Stimulated activated CD4-positive, alpha-beta T cell treated with anti-CD3 and anti-CD28 coated beads, TNF-alpha, amount 100 ng/mL, for 24 hours (primary cell): ENCODE measurements around the gene SAMD4A.

Experiments used
- DNase-seq, 3 experiments: peaks; one replicate each; pipeline ENCODE4 v3.0.0-alpha.2; 2020; ENCODE audit warnings: low read depth in 3 of 3

Gene SAMD4A

DNA sequence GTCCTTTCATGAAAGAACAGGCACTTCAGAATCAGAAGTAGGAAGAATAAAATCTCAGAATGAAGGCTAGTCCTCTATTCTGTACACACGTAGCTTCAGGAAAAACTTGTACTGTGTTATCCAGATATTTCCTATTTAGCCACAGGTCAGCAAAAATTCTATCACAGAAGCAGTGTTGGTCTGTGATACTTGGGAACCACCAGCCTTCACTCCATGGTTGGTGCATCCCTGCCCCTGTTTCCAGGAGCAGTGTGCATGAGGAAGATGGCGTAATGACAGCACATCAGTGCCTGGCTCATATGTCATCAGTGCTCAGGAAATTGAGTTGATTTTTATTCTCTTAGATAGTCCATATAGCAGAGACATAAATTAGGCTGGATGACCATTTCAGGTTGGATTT, 87.7 kb downstream of the SAMD4A start:
- DNase-seq, result no peak

DNA sequence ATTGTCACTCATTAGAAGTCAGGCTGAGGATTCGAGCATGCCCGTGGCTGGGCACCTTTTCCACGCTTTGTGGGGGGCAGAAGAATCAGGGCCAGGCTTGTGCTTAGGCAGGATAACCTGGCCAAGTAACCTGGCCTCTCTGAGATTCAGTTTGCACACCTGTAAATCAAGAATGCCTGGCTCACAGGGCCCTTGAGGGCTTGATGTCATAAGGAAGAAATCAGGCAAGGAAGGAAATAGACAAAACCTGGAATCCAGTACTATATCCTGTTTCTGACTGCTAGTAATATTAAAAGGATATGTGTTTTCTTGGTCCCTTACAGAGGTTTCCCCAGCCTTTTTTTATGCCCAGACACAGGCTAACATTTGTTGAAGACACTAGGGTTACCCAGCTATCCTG, 91.9 kb downstream of the SAMD4A start:
- no peak for DNase-seq

DNA sequence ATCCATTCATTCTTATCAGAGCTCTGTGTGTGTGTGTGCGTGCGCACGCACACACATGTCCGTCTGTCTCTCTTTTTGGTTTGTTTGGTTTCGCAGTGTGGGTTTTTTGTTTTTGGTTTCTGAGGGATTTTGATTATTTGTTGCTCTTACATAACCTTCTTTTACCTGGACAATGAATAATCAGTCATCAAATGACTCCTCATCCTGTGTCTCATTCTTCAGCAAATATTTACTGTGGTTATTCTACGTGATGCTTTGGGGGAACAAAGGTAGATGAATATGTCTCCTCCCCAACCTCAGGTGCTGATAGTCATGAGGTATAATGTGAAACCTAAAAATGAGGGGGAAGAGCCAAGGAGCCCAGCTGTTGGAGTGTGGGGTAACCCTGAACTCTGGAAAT, 92.4 kb downstream of the SAMD4A start:
- no peak for DNase-seq

DNA sequence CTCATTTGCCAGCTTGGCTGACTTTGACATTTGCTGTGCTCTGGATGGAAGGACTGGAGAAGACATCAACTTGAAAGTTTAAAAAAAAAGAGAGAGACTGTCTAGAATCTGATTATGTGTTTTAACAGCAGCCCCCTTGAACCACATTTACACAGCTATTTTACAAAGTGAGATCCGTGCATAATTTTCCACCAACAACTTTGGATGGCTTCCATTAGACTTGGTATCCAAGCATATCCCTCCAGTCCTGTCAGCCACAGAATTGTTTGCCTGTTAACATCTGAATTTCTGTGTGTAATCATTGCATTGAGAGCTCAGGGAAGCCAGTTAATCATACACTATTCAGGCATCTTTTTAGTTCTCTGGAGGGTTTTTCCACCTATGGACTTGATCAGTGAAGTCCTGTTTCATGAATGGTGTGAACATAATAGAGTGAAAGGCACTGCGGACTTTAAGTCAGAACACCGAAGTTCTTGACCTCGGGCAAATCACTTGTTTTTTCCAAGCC, 93.7 kb downstream of the SAMD4A start:
- no peak for DNase-seq

DNA sequence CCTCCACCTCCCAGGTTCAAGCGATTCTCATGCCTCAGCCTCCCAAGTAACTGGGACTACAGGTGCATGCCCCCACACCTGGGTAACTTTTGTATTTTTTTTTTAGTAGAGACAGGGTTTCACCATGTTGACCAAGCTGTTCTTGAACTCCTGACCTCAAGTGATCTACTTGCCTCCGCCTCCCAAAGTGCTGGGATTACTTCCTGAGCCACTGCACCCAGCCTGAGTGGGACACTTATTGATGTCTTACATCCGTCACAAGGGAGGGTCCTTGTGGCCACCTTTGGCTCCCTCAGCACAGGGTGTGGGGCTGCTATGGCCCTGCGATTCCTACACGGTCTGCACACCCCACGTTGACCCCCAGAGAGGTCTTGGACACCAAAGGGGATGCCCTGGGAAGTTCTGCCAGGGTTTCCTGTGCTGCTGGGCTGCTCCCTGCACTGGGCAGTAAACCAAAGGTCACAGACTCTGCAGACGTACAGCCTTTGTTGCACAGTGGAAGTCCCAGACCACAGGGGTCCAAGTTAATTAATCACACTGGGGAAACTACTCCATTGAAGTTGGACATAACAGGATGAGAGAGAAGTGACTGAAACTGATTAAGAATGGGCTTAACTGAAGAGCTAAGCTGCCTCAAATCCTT, 95.7 kb downstream of the SAMD4A start:
- no peak for DNase-seq

DNA sequence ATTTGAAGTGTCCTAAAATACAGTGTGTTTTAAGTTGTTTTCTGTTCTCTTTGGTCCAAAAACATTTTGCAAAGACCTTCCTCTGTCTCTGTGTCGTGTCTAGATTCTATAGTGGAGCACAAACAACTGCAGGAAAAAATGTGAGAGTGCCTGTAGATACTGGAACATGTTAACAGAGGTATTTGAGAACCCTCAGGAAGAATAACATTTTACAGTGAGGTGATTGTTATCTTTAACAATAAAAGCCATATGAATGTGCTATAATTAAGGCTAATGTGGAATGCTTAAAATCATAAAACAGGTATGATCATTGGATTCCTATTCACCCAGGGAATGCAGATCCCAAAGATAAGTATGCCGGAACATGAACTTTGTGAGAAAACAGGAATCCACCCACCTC, 98.0 kb downstream of the SAMD4A start:
- DNase-seq, result no peak

DNA sequence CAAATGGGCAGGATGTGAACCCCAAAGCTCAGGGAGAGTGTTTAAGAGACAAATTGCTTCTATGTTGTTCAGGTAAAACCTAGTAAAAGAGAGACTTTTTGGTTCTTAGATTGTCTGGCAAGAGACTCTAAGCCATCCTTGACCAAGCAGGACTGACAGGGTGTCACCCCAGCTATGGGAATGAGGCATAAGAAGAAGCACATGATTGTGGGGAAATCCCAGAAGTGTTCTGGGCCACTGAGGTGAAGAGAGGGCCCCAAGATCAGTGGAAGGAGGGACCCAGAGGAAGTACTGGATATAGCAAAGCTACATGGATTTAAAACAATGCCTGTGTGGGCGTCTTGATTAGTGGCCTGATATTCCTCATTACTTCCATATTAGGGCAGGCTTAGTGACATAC, 99.0 kb downstream of the SAMD4A start:
- no peak for DNase-seq

DNA sequence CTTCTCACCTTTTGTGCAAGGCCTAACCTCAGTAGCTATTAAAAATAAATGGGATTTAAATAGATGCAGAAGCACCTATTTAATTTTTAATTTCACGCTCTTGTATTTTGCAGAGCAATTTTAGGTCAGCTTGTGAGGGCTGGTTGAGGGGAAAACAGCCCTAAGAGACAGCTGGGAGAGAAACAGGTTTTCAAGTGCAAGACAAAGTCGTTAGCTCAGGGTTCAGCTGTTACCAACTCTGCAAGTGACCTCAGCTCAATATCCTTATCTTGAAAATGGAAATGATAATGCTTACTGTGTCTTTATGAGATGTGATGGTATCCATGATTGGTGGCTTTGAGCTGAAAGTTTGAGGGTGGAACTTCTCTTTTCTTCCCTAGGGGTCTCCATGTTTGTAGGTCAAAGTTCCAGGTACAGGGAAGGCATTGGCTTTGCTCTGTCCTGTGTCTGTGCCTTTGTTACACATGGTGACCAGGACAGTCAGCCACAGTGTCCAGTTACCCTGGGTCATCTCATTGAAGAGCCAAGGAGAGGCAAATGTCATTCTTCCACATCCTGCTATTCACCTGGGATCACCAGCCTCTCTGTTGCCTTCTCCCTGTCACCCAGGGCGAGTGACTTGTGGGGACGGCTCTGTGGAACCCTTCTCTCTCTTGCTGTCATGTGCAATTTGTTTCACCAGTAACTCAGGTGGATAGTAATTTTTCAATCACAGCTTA, 100.3 kb downstream of the SAMD4A start:
- no peak for DNase-seq

DNA sequence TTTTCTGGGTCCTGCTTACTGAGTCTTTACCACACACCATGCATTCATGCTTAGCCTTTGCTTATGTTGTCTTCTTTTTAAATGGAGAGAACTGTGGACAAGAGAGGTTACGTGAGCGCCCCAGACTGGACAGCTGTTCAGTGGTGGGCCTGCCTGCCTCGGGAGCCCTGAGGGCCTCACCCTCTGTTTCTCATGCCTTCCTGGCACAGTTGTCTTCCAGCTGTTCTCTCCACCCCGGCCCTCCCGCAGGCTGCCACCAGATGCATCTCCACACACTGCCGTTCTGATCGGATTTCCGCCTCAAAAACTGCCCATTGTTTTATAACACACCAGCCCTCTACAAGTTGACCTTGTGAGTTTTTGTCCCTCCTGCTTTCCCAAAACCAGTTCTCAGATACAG, 100.8 kb downstream of the SAMD4A start:
- no peak for DNase-seq

DNA sequence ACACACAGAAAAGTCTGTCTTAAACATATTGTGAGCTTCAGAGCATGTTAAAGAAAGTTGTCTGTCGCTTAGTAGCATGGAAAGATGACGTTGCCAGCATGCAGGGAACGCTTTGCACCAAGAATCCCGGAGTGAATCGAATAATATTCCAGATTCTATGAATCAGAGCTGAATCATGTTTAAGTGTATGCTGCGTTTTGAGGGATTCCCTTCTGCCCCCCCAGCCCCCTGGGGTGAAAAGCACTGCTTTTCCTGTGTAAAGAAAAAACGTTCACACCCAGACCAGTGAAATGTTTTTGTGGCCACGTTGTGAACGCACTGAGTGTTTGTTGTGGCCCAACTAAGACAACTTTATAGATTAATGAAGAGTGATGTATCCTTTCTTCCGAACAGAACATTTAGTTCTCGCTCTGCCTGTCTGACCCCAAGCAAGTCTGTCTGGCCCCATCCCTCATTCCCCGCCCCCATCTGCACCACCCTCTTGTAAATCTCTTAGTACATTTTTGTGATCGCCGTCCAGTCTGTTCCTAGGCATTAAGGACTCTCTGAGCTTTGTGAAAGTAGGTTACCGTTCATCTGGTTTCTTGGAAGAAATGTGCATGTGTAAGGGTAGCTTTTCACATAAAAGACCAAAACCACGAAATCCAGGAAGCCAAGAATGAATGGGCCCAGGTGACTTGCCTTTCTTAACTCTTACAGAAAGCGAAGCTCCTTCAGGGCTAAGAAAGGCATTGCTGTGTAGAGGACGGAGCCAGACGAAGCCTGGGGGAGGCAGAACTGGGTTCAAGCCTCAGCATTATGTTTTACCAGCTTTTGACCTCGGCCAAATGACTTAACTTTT, 103.0 kb downstream of the SAMD4A start:
- DNase-seq, result no peak

DNA sequence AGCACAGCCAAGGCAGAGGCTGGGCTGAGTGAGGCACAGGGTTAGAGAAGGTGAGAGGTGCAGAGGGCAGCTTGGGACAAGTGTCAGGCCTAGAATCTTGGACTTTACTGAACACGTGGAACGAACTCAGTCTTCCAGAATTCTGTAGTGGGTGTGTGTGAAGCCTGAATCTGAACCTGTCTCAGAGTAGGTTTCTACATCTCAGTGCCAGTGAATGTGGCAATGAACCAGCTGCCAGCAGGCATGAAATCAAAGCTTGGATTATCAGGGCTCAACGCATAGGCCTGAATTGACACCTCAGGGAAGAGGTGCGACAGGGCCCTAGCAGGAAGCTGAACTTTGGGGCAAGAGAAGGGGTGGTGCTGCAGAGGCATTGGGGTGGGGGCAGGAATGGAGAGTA, 104.6 kb downstream of the SAMD4A start:
- DNase-seq, result no peak

DNA sequence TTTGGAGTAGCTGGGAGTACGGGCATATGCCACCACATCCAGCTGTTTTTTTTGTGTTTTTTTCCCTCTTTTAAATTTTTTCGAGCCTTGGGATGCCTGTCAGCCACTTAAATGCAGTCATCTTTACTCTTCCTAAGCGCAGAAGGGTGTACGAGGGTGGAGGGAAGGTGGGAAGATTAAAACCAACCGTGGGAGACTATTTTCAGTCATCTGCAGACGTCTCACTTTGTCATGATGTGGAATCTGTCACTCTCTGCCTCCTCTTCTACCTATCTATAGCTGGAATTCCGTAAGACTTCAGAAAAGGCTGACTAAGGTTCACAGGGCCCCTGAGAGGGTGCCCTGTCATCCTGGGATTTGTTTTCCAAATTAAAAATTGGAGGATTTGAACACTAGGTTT, 105.3 kb downstream of the SAMD4A start:
- no peak for DNase-seq

DNA sequence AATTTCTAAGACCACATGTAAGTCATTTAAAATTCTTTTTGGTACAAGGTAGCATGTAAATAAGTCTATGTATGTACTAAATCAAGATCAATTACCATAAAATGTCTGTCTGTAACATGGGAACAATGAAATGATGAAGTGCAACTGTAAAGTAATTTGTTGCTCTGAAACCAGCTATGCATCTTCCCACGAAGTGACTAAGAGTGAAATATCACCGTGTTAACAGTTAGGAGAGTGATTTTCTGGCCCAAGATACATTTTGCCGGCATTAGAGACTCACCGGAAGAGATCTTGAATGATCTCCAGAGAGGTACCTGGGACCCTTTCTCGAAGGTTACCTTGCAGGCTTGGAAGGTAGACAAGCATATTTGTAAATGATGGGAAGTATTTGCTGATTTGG, 105.8 kb downstream of the SAMD4A start:
- DNase-seq, result no peak

DNA sequence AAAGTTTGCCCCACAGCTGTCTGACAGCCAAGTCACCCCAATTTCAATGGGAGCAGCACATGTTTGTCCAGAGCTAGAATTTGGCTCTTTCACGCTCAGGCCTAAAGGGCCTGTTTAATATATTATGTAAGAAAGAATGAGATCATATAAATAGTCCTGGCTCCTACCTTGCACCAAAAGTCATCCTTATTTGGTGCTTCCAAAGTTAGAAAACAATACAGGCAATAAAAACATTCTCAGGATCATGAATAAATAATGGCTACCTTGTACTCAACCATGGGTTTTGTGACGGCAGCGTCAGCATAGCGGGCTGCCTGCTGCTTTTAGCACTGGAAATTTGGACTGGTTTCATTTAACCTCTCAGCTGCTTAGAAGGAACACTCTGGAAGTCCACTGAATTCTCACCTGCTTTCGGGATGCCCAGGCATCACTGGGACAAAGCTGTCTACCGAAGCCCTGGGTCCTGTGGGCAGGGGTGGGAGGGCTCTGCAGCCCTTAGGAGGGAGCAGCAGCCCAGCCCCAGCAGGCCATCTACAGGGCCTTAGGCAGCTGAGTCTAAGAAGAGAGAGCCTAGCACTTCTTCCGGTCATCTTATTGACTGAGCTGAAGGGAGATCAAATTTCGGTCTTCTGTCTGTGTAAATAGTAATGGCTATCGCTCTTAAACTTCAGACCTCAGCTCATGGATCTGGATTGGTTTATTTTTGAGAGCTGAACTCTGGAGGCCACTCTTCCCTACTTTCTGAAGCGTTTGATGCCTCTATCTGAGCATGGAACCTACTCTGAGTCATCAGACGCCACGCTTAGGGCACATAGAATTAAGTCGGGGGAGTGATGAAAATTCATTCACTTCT, 106.5 kb downstream of the SAMD4A start:
- no peak for DNase-seq

DNA sequence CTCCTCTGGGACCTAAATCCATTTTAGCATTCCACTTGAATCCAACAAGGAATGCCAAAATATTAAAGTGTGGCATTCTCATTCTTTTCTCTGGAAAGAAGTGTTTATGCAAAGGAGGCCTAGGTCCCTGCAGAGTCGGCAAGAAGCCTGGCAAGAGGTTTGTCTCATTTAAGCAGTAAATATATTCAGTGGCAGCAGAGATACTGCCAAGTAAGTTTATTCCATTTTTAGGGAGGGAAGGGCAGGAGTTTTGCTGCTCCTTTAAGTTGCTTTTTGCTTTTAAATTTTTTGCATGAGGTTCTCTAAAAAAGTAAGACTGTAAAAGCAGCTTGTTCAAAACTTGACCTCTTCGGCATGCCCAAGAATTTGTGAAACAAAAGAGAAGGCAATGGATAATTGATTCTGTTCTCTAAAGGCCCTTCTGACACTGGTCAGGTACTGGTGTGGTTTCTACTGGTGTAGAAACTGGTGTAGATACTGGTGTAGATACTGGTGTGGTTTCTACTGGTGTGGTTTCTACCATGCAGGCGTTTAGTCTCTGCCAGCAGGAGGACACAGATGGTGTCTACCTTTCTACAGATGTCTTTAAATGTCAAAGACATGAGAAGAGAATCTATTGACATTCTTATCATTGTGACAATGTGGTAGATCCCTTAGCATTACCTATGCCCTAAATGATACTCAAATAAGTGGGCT, 107.3 kb downstream of the SAMD4A start:
- no peak for DNase-seq

DNA sequence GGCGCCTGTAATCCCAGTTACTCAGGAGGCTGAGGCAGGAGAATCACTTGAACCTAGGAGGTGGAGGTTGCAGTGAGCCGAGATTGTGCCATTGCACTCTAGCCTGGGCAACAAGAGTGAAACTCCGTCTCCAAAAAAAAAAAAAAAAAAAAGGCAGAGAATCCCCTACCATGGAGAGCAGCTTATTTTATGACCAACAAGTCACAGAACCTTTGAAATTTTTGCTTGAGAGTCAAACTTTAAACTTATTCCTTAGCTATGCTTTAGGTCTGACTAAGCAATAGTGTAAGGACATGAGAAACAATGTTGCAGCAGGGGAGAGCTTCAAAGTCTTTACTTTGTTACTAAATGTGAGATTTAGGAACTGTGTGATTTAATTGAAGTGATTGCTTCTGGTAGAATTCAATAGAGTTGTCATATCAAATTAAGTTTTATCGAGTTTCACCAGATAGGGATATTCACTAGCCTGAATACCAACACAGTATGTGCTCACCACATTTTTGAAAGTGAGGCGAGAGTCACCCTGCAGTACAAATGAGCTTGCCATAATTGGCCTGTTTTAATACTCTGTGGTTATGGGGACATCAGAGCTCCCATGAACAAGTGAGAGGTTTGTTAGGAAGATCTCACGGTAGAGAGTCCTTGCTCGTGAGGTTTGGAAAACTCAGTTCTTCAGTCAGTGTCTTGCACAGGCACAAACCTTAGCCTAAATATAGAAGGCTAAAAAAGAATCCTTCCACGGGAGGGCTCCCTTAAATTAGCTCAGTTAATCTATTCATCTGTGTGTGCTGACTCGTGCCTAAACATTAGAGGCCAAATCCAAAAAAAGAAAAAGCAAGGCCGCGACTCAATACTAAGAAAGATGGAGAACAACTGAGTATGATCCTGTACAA, 108.6 kb downstream of the SAMD4A start:
- no peak for DNase-seq

DNA sequence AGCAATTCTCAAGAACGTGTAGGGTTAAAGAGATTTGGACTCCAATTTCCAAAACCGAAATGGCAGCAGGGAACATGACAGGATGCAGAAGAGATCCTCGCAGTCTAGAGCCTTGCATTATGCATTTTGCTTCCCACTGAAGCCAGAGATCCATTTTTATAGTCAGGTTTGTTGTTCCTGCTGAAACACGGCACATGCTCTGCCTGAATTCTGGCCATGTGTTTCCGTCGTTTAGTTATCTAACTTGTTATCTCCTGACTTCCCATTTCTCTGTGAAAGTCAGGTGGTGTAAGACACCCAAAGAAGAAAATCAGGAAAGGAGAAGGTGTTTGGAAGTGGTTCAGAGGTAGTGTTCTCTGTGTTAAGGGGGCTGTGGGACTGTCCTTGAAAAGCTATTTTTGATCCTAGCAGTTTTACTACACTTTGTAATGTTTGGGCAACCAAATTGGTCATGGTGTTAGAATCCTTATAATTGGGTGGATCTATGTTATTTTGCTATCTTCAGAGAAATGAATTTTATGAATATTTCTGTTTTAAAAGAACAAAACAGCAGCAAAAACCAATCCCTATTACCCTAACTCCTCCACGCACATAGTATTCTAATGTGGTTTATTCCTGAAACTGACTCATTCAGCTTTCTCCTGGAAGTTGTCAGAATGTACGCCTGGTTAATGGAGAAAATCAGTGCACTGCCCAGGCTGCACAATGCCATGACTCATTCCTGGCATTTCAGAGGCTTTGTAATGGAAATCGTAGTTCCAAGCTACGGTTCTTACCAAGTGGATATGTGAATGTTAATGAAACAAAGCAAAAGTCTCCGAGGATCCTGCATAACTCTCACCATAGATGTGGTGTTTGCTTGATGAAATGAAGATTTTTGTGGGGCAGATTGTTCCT, 110.1 kb downstream of the SAMD4A start:
- no peak for DNase-seq

DNA sequence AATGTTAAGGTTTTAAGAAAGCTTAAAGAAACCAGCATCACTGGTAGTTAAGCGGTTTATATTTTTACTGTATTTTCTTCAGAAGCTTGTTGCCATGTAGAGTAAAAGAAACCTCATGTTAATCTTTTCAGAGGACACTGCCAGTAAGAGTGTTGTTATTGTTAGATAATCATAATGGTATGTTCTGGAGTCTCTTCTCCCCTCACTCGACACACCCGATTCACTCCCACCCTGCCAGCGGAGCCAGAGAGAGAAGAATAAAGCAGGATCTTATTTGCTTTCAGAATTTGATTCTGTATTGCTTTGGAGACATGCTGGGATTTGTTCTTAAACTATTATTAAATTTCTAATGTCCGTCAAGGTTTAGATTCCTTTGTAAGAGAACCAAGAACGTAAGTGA, 113.7 kb downstream of the SAMD4A start:
- DNase-seq, result no peak

DNA sequence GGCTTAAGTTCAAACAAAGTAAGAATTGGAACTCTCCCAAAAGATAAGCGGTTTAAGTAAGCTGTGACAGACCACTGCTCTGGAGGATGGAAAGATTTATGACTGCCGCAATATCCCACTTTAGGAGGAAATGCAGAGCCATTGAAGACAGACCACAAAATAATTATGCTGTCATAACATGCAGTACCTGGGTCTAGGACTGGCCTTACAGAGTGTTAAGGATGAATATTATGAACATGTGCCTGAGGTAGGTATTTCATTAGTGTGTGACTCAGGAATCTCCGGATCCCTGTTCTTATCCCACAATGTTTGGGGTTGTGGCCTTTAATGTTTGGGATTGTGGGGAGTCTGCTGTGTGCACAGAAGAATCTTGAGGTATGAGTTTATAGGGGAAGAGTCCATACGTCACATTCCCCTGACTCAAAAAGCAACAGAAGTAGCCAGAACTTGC, 114.9 kb downstream of the SAMD4A start:
- DNase-seq, result no peak
